ENCODE data around the gene NCSTN. TPM values are rescaled to one million over a fixed set of nuclear protein-coding genes. Genes with fewer than 3 reads are reported as not detected.
A peak's percentile ranks its signal among the peaks of the same experiment; 100 is the strongest.

The NCSTN gene
- total and polyA plus RNA-seq, 12 donors: 48.3 to 113 (median 87.0) TPM

DNA sequence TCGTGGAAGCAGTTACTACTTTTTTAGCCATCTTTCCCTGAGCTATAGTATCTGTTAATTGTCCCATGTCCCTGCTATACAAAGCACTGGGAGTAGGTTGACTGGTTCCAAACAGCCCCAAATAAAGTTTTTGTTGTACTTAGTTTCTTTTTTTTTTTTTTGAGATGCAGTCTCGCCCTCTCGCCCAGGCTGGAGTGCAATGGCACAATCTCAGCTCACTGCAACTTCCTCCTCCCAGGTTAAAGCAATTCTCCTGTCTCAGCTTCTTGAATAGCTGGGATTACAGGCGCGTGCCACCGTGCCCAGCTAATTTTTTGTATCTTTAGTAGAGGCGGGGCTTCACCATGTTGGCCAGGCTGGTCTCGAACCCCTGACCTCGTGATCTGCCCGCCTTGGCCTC is 3.3 kb downstream of the NCSTN start:
- H3K27ac ChIP-seq: peak overlapping the region in 1 of 5 donors; percentile 63
- no peaks in the 10 kb centered on the region for H3K9me3 ChIP-seq (replicated peaks in 1 of 3)
- WGBS, 4 donors: 81 to 91% (median 84%) methylated on average over 10 of the region's 10 CpGs
- H3K27me3 ChIP-seq: no peaks in the 10 kb centered on the region
- DNase-seq: peak in 1 of 7 donors; percentile 29
- H3K36me3 ChIP-seq (replicated peaks in 1 of 2): peaks cover 0 to 44% of the 10 kb centered on the region in 2 donors
- TF ChIP-seq, protein P1, sequence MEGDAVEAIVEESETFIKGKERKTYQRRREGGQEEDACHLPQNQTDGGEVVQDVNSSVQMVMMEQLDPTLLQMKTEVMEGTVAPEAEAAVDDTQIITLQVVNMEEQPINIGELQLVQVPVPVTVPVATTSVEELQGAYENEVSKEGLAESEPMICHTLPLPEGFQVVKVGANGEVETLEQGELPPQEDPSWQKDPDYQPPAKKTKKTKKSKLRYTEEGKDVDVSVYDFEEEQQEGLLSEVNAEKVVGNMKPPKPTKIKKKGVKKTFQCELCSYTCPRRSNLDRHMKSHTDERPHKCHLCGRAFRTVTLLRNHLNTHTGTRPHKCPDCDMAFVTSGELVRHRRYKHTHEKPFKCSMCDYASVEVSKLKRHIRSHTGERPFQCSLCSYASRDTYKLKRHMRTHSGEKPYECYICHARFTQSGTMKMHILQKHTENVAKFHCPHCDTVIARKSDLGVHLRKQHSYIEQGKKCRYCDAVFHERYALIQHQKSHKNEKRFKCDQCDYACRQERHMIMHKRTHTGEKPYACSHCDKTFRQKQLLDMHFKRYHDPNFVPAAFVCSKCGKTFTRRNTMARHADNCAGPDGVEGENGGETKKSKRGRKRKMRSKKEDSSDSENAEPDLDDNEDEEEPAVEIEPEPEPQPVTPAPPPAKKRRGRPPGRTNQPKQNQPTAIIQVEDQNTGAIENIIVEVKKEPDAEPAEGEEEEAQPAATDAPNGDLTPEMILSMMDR (IDR thresholded peaks at IDR 0.05): no peak
- no peak for TF ChIP-seq POLR2A (IDR thresholded peaks at IDR 0.05)
- H3K4me3 ChIP-seq: no peak overlapping the region
- intact Hi-C loops (cut with DNase I): no loop called here
- peaks cover 3 to 16% of the 10 kb centered on the region in 2 donors for H3K4me1 ChIP-seq (replicated peaks in 1 of 2)

DNA sequence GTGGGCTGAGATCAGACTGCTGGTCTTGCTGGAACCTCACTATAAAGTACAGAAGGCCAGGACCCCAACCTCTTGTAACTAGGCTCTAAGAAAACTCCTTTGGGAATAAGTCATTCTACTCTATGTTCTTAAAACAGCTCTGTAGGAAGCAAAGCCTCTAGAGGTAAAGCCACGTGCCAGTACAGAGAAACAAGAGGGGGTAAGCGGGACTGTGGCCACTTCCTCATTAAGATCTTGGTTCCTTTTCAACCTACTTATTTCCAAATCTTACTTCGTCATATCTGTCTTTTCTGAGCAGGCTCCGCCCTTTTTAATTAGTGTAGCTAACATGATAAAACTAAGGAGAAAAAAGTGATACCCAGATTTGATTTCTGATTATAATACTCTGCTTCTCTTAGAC is 3.8 kb downstream of the NCSTN start:
- Histone ChIP-seq H3K4me1 (replicated peaks in 1 of 2) (peaks cover 0 to 11% of the 10 kb centered on the region in 2 donors), H3K27ac (peak overlapping the region in 1 of 5 donors; percentile 63), H3K4me3 (no peak overlapping the region), H3K9me3 (replicated peaks in 1 of 3) (no peaks in the 10 kb centered on the region), H3K36me3 (replicated peaks in 1 of 2) (peaks cover 0 to 49% of the 10 kb centered on the region in 2 donors), H3K27me3 (no peaks in the 10 kb centered on the region)
- DNase-seq: peak in 4 of 7 donors; percentile 18 to 59 (median 45)
- 59 to 76% (median 70%) methylated on average over 4 of the region's 4 CpGs for WGBS, 4 donors
- intact Hi-C loops (cut with DNase I): no loop called here
- TF ChIP-seq, protein P1 (IDR thresholded peaks at IDR 0.05): no peak
- TF ChIP-seq POLR2A (IDR thresholded peaks at IDR 0.05): no peak

DNA sequence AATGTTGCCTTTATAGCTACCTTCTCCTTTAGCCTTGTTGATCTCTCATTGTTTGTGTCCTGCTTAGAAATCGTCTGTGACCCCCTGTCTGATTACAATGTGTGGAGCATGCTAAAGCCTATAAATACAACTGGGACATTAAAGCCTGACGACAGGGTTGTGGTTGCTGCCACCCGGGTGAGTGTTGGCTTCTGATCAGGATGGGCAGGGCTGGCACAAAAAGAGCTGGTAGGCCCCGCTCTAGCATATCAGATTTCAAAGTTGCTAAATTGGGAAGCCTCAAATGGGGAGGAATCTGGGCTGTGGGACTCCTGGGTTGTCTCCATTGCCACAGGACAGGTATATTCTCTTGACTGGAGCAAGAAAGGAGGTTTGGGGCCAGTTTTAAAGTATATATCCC is 8.4 kb downstream of the NCSTN start:
- intact Hi-C loops (cut with DNase I): no loop called here
- Histone ChIP-seq H3K27me3 (no peaks in the 10 kb centered on the region), H3K36me3 (replicated peaks in 1 of 2) (peaks cover 0 to 96% of the 10 kb centered on the region in 2 donors), H3K4me3 (no peak overlapping the region), H3K4me1 (replicated peaks in 1 of 2) (no peaks in the 10 kb centered on the region), H3K9me3 (replicated peaks in 1 of 3) (no peaks in the 10 kb centered on the region), H3K27ac (no peak overlapping the region)
- TF ChIP-seq, protein P1 (IDR thresholded peaks at IDR 0.05): no peak
- no peak for TF ChIP-seq POLR2A (IDR thresholded peaks at IDR 0.05)
- DNase-seq: no peak
- WGBS, 4 donors: 78 to 84% (median 79%) methylated on average over 4 of the region's 4 CpGs

DNA sequence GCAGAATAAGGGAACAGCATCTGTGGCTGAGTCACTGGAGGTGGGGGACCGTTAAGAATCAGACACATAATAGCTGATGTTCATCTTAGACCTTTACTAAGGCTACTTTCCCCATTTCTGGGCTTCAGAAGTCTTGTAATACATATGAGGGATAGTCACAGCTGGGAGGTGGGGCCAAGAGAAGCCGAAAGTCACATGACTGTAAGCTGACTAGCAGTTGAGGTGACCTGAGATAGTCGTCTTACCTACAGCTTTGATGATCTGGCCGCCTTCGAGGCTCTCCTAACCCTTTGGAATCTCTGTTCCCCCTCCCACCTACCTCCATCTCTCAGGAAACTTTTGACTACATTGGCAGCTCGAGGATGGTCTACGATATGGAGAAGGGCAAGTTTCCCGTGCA is 9.4 kb downstream of the NCSTN start:
- WGBS, 4 donors: 87 to 92% (median 90%) methylated on average over 8 of the region's 8 CpGs
- Histone ChIP-seq H3K9me3 (replicated peaks in 1 of 3) (no peaks in the 10 kb centered on the region), H3K4me3 (no peak overlapping the region), H3K27me3 (no peaks in the 10 kb centered on the region), H3K4me1 (replicated peaks in 1 of 2) (no peaks in the 10 kb centered on the region), H3K27ac (no peak overlapping the region), H3K36me3 (replicated peaks in 1 of 2) (peaks cover 0 to 99% of the 10 kb centered on the region in 2 donors)
- intact Hi-C loops (cut with DNase I): no loop called here
- DNase-seq: no peak
- no peak for TF ChIP-seq POLR2A (IDR thresholded peaks at IDR 0.05)
- TF ChIP-seq, protein P1 (IDR thresholded peaks at IDR 0.05): no peak
